SK-N-MC (cell line): ENCODE data around the gene PTPA.

ENCODE experiments used
- EZH2 ChIP-seq: fragments of 200-600 bp; sonication (generic); IDR thresholded peaks from one replicate; pipeline ENCODE4 v1.6.1; 2017; ENCODE audit warnings: antibody characterized with exemption
- POLR2AphosphoS5 ChIP-seq: IDR thresholded peaks from 2 replicates; pipeline ENCODE4 v1.6.1; 2012; ENCODE audit warnings: mild to moderate bottlenecking, low read depth, low read length, borderline replicate concordance

DNA sequence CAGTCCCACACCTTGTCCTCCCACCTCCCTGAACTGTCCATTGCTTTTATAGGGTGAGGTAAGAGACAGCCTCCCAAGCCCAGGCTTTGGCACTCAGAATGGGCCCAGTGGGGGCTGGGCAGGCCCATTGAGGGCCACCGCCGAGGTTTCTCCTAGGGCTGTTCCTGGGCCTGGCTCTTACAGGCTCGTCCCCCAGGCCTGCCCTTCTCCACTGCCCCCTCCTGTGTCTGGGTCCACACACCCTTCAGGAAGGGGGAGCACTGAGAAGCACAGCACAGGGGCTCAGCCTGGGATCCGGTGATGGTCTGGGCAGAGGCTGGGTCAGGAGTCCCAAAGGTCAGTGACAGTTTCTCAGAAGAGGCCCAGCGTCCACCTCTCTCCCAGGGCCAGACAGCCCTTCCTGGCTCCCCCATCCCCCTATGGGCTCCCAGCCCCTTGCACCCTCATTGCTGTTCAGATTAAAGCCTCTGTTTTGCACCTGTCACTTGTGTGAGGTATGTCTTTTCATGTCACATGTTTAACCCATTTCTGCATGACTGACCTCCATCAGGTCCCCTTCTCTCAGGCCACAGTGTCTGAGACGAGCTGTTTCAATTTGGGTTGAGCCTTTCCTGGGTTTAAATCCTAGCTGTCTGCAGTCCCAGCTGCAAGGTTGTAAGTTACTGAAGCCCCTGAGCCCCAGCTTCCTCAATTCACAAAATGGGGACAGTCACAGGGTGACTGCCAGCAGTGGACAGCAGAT lies 37.4 kb downstream of the PTPA start:
- TF ChIP-seq POLR2AphosphoS5: no peak
- TF ChIP-seq EZH2: no peak
